K562 (cell line): ENCODE results near the gene METTL8. TPM values are rescaled to one million over a fixed set of nuclear protein-coding genes. Genes with fewer than 3 reads are reported as not detected.

Source experiments
- ATAC-seq: fragments of 200-7000 bp; cut with Tn5 transposase; 3 replicates; pipeline ENCODE4 v1.9.1; 2020; ENCODE audit warnings: moderate library complexity
- BruUV-seq: library from RNA; stranded (reverse); fragments of 400-500 nt; replicated peaks from 2 replicates; lab custom pipeline; 2021; lab: Mats Ljungman, UMichigan
- CTCF ChIA-PET: fragments of 300-600 bp; formaldehyde crosslinking; extraction: SDS; loops from one replicate; lab custom pipeline; 2021; ENCODE audit warnings: low intra/inter-chr PET ratio; lab: Yijun Ruan, JAX
- POLR2A ChIA-PET: fragments of 300-600, 350-650 bp; sonication (Branson Sonifier 250); formaldehyde crosslinking; extraction: SDS; loops from one replicate; lab custom pipeline; 2021; ENCODE audit warnings: antibody characterized with exemption, inconsistent platforms; lab: Yijun Ruan, JAX
- DNase-seq, 4 experiments: peaks; one replicate each; pipeline versions ENCODE4 v3.0.0 to v3.0.0-alpha.2; 2011 to 2018; ENCODE audit warnings: low spot score in 3 of 4, mixed read lengths in 3 of 4; ENCODE audit errors: extremely low read depth in 1 of 4
- FAIRE-seq: peaks from 2 replicates; lab custom pipeline; 2011; peaks lifted over from hg19 to GRCh38; lab: Jason Lieb, UNC
- H2AFZ ChIP-seq: 2 replicates; pipeline ENCODE4 v1.6.0; 2011; ENCODE audit warnings: low read depth, low read length, control low read depth, inconsistent platforms
- H3K27ac ChIP-seq: fragments of 200-600 bp; 3 replicates; pipeline ENCODE4 v1.8.0; 2011; ENCODE audit warnings: low read depth, mild to moderate bottlenecking, control low read depth, inconsistent platforms, low read length, moderate library complexity, mixed read lengths; ENCODE audit errors: extremely low read depth
- H3K27me3 ChIP-seq, 2 experiments: fragments of 300-600 bp in 1 of 2; 2 replicates in 1 of 2; 3 replicates in 1 of 2; pipeline versions ENCODE4 v1.6.0 to v1.8.0; 2011; ENCODE audit warnings: inconsistent platforms in 2 of 2, low read length in 2 of 2, mild to moderate bottlenecking in 1 of 2, mixed read lengths in 1 of 2, moderate library complexity in 1 of 2; ENCODE audit not compliant: control insufficient read depth in 2 of 2, insufficient read depth in 2 of 2
- H3K36me3 ChIP-seq: fragments of 300-600 bp; 3 replicates; pipeline ENCODE4 v1.8.0; 2011; ENCODE audit warnings: mild to moderate bottlenecking, low read length, inconsistent platforms; ENCODE audit not compliant: control insufficient read depth, insufficient read depth
- H3K4me1 ChIP-seq, 2 experiments: fragments of 200-600 bp in 1 of 2; replicated peaks in 1 of 2; 2 replicates in 1 of 2; 3 replicates in 1 of 2; pipeline versions ENCODE4 v1.5.1 to v1.8.0; 2011; ENCODE audit warnings: inconsistent platforms in 2 of 2, low read length in 2 of 2, mild to moderate bottlenecking in 1 of 2, mixed read lengths in 1 of 2, moderate library complexity in 1 of 2; ENCODE audit not compliant: control insufficient read depth in 2 of 2, insufficient read depth in 2 of 2
- H3K4me2 ChIP-seq: 2 replicates; pipeline ENCODE4 v1.6.1; 2011; ENCODE audit warnings: low read length, control low read depth, inconsistent platforms, mixed read lengths; ENCODE audit not compliant: insufficient read depth
- H3K4me3 ChIP-seq: fragments of 200-600 bp; sonication (generic), shearing (Covaris generic); 2 replicates; pipeline ENCODE4 v1.5.1; 2016; ENCODE audit warnings: control low read depth, inconsistent platforms
- H3K79me2 ChIP-seq: fragments of 200-600 bp; 3 replicates; pipeline ENCODE4 v1.8.0; 2011; ENCODE audit warnings: low read length, inconsistent platforms; ENCODE audit not compliant: control insufficient read depth, insufficient read depth
- H3K9ac ChIP-seq, 2 experiments: 2 replicates each; pipeline versions ENCODE4 v1.6.0 to v1.6.1; 2011; ENCODE audit warnings: low read depth in 2 of 2, low read length in 2 of 2, control low read depth in 1 of 2, inconsistent platforms in 1 of 2, mild to moderate bottlenecking in 1 of 2, mixed read lengths in 1 of 2; ENCODE audit not compliant: insufficient read depth in 1 of 2
- H3K9me1 ChIP-seq: one replicate; pipeline ENCODE4 v1.6.0; 2011; ENCODE audit warnings: inconsistent platforms, mild to moderate bottlenecking, low read length, moderate library complexity; ENCODE audit not compliant: control insufficient read depth, insufficient read depth
- H3K9me3 ChIP-seq: replicated peaks from 2 replicates; pipeline ENCODE4 v1.5.1; 2011; ENCODE audit warnings: low read depth, low read length, inconsistent platforms; ENCODE audit not compliant: control insufficient read depth, insufficient read depth
- H4K20me1 ChIP-seq: replicated peaks from 2 replicates; pipeline ENCODE4 v1.6.1; 2011; ENCODE audit warnings: low read length, inconsistent platforms, mixed read lengths; ENCODE audit not compliant: control insufficient read depth, insufficient read depth
- CBX5 ChIP-seq: IDR thresholded peaks from 2 replicates; pipeline ENCODE4 v1.6.1; 2014; ENCODE audit warnings: low read depth, borderline replicate concordance
- DPF2 ChIP-seq: fragments of 450-650 bp; IDR thresholded peaks from 2 replicates; pipeline ENCODE4 v1.6.1; 2016
- ELF4 ChIP-seq: fragments of 450-650 bp; formaldehyde crosslinking; IDR thresholded peaks from 2 replicates; pipeline ENCODE4 v1.4.0; 2022; ENCODE audit warnings: missing genetic modification characterization
- GMEB1 ChIP-seq: fragments of 250-450 bp; sonication (Bioruptor Pico); IDR thresholded peaks from 2 replicates; pipeline ENCODE4 v1.4.0; 2020; ENCODE audit warnings: mild to moderate bottlenecking
- POLR2A ChIP-seq: fragments of 450-650 bp; conservative IDR thresholded peaks from 2 replicates; pipeline ENCODE4 v1.6.1; 2016
- POLR2B ChIP-seq: fragments of 450-650 bp; IDR thresholded peaks from 2 replicates; pipeline ENCODE4 v1.6.1; 2018; ENCODE audit warnings: low read depth; ENCODE audit not compliant: partially characterized antibody
- SMAD3 ChIP-seq: fragments of 450-650 bp; formaldehyde crosslinking; conservative IDR thresholded peaks from 2 replicates; pipeline ENCODE4 v1.4.0; 2020; ENCODE audit warnings: mild to moderate bottlenecking
- ZBTB11 ChIP-seq, 3 experiments: fragments of 200-800 bp in 1 of 3; fragments of 250-450 bp in 1 of 3; fragments of 450-650 bp in 1 of 3; sonication (Bioruptor Pico) in 1 of 3; sonication (Bioruptor generic) in 1 of 3; formaldehyde crosslinking in 1 of 3; IDR thresholded peaks; 2 replicates each; pipeline versions ENCODE4 v1.6.1 to v1.8.0; 2016 to 2022; ENCODE audit warnings: mild to moderate bottlenecking in 2 of 3, missing genetic modification characterization in 2 of 3, missing compliant biosample characterization in 1 of 3, moderate library complexity in 1 of 3
- ZNF124 ChIP-seq: sonication (generic); formaldehyde crosslinking; IDR thresholded peaks from 2 replicates; pipeline ENCODE4 v1.8.1; 2022; ENCODE audit warnings: missing genetic modification reagents
- ZNF395 ChIP-seq: fragments of 200-800 bp; sonication (Bioruptor generic); IDR thresholded peaks from 2 replicates; pipeline ENCODE4 v1.6.1; 2017; ENCODE audit warnings: missing genetic modification characterization, missing compliant biosample characterization
- WGBS: fragments of 100-300 bp; shearing (Covaris generic); methylation state at CpG from one replicate; pipeline ENCODE4 v1.1.6; 2016; ENCODE audit warnings: low coverage, mixed read lengths; ENCODE audit not compliant: insufficient coverage; ENCODE audit errors: missing lambda C conversion rate; 5-methylcytosine and 5-hydroxymethylcytosine counted together
- in situ Hi-C: fragments of 300-500 bp; cut with MboI; formaldehyde crosslinking; loops from 4 replicates; pipeline ENCODE4 v1.15.0; 2018; ENCODE audit warnings: inconsistent platforms, mixed read lengths
- intact Hi-C: fragments of 100-400 bp; cut with micrococcal nuclease; formaldehyde crosslinking; loops from 2 replicates; pipeline ENCODE4 v1.14.2; 2022
- polyA plus RNA-seq, 8 experiments: library from polyadenylated mRNA; depleted of rRNA in 4 of 8; stranded (reverse) in 5 of 8; unstranded in 3 of 8; fragments of >200 nt; fragmentation: Nextera tagmentation in 2 of 8; fragmentation: Illumina TruSeq in 1 of 8; extraction: Ambion mirVana in 2 of 8; extraction: Trizol in 1 of 8; gene quantifications; 2 replicates each; pipeline versions ENCODE4 v1.2.1 to v1.2.3, GENCODE V29; 2011 to 2014; ENCODE audit warnings: inconsistent platforms in 1 of 8, missing spikeins in 1 of 8
- total RNA-seq, 7 experiments: library from RNA; depleted of rRNA in 6 of 7; stranded (reverse); fragments of >200 nt in 6 of 7; fragmentation: Illumina TruSeq in 2 of 7; extraction: Trizol in 2 of 7; gene quantifications; 2 replicates each; pipeline versions ENCODE4 v1.2.1 to v1.2.3, GENCODE V29; 2011 to 2021; ENCODE audit warnings: low replicate concordance in 1 of 7
- TF ChIP-seq, protein P1 (sequence below): fragments of 250-450 bp; sonication (Bioruptor Pico); IDR thresholded peaks from 2 replicates; pipeline ENCODE4 v1.4.0; 2020; ENCODE audit warnings: mild to moderate bottlenecking, moderate library complexity

The METTL8 gene
- total and polyA plus RNA-seq, 9 of the 15 experiments (the other 6 are each of a cell fraction or from before 2014, with no cell fraction given), result 12.9 to 52.6 (median 33.7) TPM

DNA sequence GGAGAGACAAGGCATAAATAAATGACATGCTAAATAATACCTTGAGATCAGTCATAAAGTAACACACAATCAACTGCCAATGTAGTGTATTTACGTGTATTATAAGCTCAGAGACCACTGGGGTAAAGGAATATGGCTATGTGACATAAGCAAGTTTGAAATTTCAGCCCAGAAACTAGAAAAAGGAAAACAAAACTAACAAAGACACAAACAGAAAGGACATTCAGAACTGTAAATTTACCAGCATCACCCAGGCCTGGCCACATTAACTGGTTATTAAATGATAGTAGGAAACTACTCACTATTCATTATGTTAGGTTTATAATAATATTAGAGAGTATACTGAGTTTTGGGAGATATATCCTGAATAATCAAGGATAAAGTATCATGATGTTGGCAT, 98.8 kb downstream of the METTL8 start (continued):
- TF ChIP-seq, protein P1, sequence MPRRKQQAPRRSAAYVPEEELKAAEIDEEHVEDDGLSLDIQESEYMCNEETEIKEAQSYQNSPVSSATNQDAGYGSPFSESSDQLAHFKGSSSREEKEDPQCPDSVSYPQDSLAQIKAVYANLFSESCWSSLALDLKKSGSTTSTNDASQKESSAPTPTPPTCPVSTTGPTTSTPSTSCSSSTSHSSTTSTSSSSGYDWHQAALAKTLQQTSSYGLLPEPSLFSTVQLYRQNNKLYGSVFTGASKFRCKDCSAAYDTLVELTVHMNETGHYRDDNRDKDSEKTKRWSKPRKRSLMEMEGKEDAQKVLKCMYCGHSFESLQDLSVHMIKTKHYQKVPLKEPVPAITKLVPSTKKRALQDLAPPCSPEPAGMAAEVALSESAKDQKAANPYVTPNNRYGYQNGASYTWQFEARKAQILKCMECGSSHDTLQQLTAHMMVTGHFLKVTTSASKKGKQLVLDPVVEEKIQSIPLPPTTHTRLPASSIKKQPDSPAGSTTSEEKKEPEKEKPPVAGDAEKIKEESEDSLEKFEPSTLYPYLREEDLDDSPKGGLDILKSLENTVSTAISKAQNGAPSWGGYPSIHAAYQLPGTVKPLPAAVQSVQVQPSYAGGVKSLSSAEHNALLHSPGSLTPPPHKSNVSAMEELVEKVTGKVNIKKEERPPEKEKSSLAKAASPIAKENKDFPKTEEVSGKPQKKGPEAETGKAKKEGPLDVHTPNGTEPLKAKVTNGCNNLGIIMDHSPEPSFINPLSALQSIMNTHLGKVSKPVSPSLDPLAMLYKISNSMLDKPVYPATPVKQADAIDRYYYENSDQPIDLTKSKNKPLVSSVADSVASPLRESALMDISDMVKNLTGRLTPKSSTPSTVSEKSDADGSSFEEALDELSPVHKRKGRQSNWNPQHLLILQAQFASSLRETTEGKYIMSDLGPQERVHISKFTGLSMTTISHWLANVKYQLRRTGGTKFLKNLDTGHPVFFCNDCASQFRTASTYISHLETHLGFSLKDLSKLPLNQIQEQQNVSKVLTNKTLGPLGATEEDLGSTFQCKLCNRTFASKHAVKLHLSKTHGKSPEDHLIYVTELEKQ (CRISPR knock-in tag), result no peak
- TF ChIP-seq ZNF395 (CRISPR knock-in tag), result no peak

- intact Hi-C loops (no loop called here), in situ Hi-C loops (no loop called here)
- Histone ChIP-seq H3K27ac (no peak overlapping the region), H4K20me1 (no peaks in the 10 kb centered on the region), H3K79me2 (no peaks in the 10 kb centered on the region), H3K4me1 (peaks cover 0 to 6% of the 10 kb centered on the region in 2 experiments; a peak in 2 of 5 replicates), H3K9me3 (no peaks in the 10 kb centered on the region), H2AFZ (no peak overlapping the region), H3K4me3 (no peak overlapping the region), H3K27me3 (no peaks in the 10 kb centered on the region), H3K4me2 (no peak overlapping the region), H3K9ac (no peak overlapping the region), H3K9me1 (no peaks in the 10 kb centered on the region), H3K36me3 (peaks cover 13% of the 10 kb centered on the region; the same call in 2 of the 3 replicates)
- 79% methylated on average over 2 of the region's 2 CpGs for WGBS
- FAIRE-seq (no peak), ATAC-seq (no peak), DNase-seq (no peak)
- POLR2A ChIA-PET, result interaction anchor here (0.6 to 2.1 kb wide), 5 partner anchors 9 to 408 kb away, joined by 3 to 6 read pairs (median 3); no protein-coding TSS in a partner anchor
- BruUV-seq, result no TSS peak
- CTCF ChIA-PET, result no interaction called here
- no peak for TF ChIP-seq DPF2
- no peak for TF ChIP-seq ELF4 (CRISPR knock-in tag)
- TF ChIP-seq CBX5, result no peak
- no peak for TF ChIP-seq POLR2A
- TF ChIP-seq SMAD3, result no peak
- TF ChIP-seq GMEB1, result no peak
- no peak for TF ChIP-seq POLR2B
- no peak for TF ChIP-seq ZNF124 (CRISPR knock-in tag)
- TF ChIP-seq ZBTB11 (CRISPR knock-in tag; IDR thresholded peaks at IDR 0.05), result no peak
These were observed 99.6 kb downstream of the METTL8 start for GRCh38 chr2:171334171-171334570.
